HG03103 (cell line): Measurements from ENCODE around the gene KPNA4.
"Not testable (repeated sequence)": the region's sequence is repeated elsewhere in the genome, so short reads cannot be mapped to it uniquely, and the experiment has no call there.

Source experiments
- ATAC-seq: cut with Tn5 transposase; IDR thresholded peaks from one replicate; pipeline ENCODE4 v1.9.1; 2021; ENCODE audit warnings: low read depth; ENCODE audit not compliant: unreplicated experiment

The KPNA4 gene

GRCh38 chr3:160458151-160458550 is 107.2 kb downstream of the KPNA4 start:
- no peak for ATAC-seq

DNA sequence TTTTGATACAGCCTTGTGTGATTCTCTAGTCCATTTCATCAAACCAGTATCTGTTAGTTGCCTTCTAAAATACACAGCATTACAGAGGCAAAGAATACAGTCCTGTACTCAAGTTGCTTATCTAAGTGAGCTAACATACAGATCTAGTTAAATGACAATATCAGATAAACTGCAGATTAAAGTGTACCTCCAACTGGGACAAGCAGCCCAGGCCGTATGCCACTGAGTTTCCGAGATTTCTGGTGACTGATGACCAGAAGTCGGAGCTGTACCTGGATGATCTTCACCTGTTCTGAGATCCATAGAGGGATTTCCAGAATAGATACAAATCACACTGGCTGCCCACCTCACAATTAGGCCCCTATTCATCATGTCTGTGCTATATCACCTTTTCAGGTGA is 109.5 kb downstream of the KPNA4 start:
- ATAC-seq = no peak

- ATAC-seq = no peak
Observed at GRCh38 chr3:160454995-160455394, 110.4 kb downstream of the KPNA4 start.

- ATAC-seq = not testable (repeated sequence)
Observed at GRCh38 chr3:160452251-160452650, 113.1 kb downstream of the KPNA4 start.

GRCh38 chr3:160451602-160452001 is 113.8 kb downstream of the KPNA4 start:
- no peak for ATAC-seq

GRCh38 chr3:160450846-160451245 is 114.5 kb downstream of the KPNA4 start:
- ATAC-seq = no peak

DNA sequence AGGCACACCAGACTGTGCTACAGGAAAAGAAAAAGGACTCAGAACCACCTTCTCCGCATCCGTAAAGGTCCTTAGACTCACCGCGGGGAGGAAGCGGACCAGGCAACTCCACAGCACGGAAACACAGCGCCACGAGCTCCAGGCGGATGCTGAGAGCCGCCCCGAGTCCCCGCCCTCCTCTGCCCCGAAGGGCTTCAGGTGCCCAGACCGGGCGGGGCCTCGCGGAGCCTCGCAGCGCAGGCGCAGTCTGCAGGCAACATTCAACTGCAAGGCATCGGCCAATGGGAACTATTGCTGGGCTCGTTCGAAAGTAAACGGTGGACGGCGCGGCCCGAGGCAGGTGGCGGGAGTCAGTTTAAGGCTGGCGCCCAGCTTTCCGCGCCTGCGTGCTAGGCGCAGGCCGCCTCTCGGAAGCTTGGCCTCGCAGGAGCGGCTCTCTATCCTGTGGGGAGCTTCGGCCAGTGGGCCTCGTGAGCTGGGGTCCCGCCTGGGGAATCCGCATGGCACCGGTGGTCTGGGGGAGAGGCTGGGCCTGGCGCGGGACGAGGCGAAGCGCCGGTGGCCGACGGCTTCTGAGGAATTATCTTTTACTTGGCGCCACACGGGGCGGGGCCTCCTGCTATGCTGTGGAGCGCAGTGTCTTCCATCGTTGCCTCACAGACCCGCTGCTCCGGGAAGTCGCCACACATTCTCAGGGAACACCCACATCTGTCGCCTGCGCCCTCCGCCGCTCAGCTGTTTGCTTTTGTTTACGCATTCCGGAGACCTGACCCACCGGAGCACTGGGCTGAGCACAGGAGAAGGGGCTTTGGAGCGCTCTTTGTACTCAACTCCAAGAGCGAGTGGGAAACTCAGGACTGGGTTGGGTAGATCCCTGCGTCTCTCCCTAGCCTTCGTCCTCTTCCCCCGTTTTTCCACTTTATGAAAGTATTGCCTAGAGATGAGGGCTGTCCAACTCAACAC is 115.5 kb downstream of the KPNA4 start, which contains the start of gene TRIM59:
TRIM59 (minus strand) TSS at position 151 of the 963 bp plus-strand sequence. CDS start 10,603 bp downstream, outside the sequence.
- ATAC-seq = peak; percentile 95

DNA sequence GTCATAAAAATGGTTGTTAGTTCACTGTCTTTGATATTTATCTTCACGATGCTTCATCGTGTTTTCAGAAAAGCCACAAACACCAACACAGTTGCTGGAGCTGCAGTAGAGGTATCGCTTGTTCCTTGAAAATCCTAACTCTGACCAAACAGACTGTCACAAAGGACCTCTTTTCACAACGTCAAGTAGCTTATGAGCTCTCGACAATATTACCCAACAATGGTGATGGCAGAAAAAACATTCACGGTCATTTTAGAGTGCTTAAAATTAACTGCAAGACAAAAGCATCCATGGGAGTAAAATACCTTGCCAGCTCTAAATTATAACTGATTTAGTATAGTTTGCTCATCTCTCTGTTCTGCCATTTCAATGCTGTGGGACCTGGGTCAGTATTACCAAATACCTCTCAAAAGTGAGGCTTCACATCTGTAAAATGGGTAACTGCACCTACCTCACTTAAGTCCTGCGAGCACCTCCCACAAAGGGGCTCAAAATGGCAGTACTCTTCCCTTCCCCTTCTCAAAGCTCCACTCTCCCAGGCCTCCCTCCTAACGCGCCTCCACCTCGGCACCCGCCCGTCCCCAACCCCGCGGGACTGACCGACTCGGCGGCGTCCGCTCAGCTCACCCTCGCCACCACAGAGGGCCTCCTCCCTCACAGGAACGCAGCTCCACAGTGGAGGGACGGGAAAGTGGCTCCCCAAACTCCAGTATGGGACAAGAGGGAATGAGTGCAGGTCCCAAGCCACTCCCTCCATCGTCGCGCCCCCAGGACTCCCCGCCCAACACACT is 116.3 kb downstream of the KPNA4 start:
- peak; percentile 38 for ATAC-seq

DNA sequence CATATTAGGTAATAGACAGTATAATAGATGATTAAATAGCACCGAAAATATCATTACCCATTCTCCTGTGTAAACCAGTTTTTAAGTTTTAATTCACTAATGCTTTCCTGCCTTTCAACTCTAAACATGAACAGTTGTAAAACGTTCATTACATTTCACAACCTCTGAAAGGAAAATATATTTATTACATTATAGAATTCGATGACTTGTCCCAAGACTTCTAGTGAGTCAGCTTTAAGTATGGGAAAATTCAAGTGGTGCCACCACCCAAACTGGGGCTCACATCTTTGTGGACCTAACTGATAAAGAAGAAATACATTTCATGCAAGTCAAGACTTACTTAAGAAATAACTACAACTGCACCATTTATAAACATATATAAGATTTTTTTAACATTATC is 117.8 kb downstream of the KPNA4 start:
- no peak for ATAC-seq

DNA sequence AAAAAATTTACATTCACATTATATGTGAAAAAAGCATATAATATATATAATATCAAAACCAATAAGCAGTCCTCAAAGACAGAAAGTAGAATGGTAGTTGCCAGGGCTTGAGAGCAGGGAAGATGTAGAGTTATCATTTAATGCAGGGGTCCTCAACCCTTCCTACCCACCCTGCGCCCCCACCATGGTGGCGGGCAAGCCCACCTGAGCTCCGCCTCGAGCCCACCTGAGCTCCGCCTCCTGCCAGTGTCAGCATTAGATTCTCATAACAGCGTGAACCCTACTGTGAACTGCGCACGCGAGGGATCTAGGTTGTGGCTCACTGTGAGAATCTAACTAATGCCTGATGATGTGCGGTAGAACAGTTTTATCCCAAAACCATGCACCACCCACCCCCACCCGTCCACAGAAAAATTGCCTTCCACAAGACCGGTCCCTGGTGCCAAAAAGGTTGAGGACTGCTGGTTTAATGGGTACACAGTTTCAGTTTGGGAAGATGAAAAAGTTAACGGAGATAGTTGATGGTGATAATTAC is 118.8 kb downstream of the KPNA4 start:
- ATAC-seq = no peak

- ATAC-seq = no peak
Observed at GRCh38 chr3:160445854-160446253, 119.5 kb downstream of the KPNA4 start.
